A673 (cell line): ENCODE measurements around the gene RAPGEF2. TPM values are rescaled to one million over a fixed set of nuclear protein-coding genes. Genes with fewer than 3 reads are reported as not detected.
"Not testable (repeated sequence)": the region's sequence is repeated elsewhere in the genome, so short reads cannot be mapped to it uniquely, and the experiment has no call there.

Experiments used
- BruUV-seq: library from RNA; stranded (reverse); fragments of 400-500 nt; replicated peaks from 2 replicates; lab custom pipeline; 2021; lab: Mats Ljungman, UMichigan
- CTCF ChIA-PET: fragments of 300-600 bp; sonication (Branson Sonifier 250); formaldehyde crosslinking; loops from one replicate; lab custom pipeline; 2022; ENCODE audit warnings: antibody characterized with exemption; lab: Charles Lee
- POLR2A ChIA-PET: fragments of 300-600 bp; sonication (Branson Sonifier 250); formaldehyde crosslinking; loops from one replicate; lab custom pipeline; 2022; ENCODE audit warnings: antibody characterized with exemption; ENCODE audit not compliant: low non-redundant PET; lab: Charles Lee
- DNase-seq: peaks from one replicate; pipeline ENCODE4 v3.0.0-alpha.2; 2015; ENCODE audit warnings: low spot score
- H3K27ac ChIP-seq: fragments of 200-600 bp; sonication (generic); 2 replicates; pipeline ENCODE4 v1.5.1; 2016; ENCODE audit warnings: mixed run types, low read depth, mild to moderate bottlenecking, mixed read lengths, antibody characterized with exemption, low read length; ENCODE audit not compliant: poor library complexity, severe bottlenecking
- H3K27me3 ChIP-seq: fragments of 200-600 bp; sonication (generic); replicated peaks from 2 replicates; pipeline ENCODE4 v1.6.1; 2017; ENCODE audit warnings: mixed run types, low read depth, mild to moderate bottlenecking, mixed read lengths, antibody characterized with exemption, low read length; ENCODE audit not compliant: insufficient read depth, poor library complexity
- H3K36me3 ChIP-seq: fragments of 200-600 bp; sonication (generic); 2 replicates; pipeline ENCODE4 v1.6.1; 2016; ENCODE audit warnings: mixed run types, mild to moderate bottlenecking, mixed read lengths, antibody characterized with exemption, low read length; ENCODE audit not compliant: insufficient read depth, poor library complexity, severe bottlenecking
- H3K4me1 ChIP-seq: fragments of 200-600 bp; sonication (generic); 2 replicates; pipeline ENCODE4 v1.6.1; 2017; ENCODE audit warnings: mixed run types, mild to moderate bottlenecking, mixed read lengths, antibody characterized with exemption, low read length; ENCODE audit not compliant: insufficient read depth, poor library complexity, severe bottlenecking
- H3K4me3 ChIP-seq: fragments of 200-600 bp; sonication (generic); 2 replicates; pipeline ENCODE4 v1.5.1; 2016; ENCODE audit warnings: low read depth, mixed run types, mild to moderate bottlenecking, mixed read lengths, low read length; ENCODE audit not compliant: poor library complexity, severe bottlenecking
- H3K9me3 ChIP-seq: fragments of 200-600 bp; sonication (generic); 2 replicates; pipeline ENCODE4 v1.6.1; 2016; ENCODE audit warnings: mixed run types, low read depth, mild to moderate bottlenecking, mixed read lengths, antibody characterized with exemption, low read length; ENCODE audit not compliant: poor library complexity, severe bottlenecking
- EZH2 ChIP-seq: fragments of 200-600 bp; sonication (generic); IDR thresholded peaks from 2 replicates; pipeline ENCODE4 v1.6.1; 2017; ENCODE audit warnings: borderline replicate concordance, low read depth, mild to moderate bottlenecking, mixed read lengths, antibody characterized with exemption, low read length; ENCODE audit not compliant: poor library complexity, severe bottlenecking
- intact Hi-C: fragments of 100-400 bp; cut with micrococcal nuclease; formaldehyde crosslinking; loops from one replicate; pipeline ENCODE4 v1.10.0; 2022; ENCODE audit not compliant: unreplicated experiment
- total RNA-seq: library from RNA; stranded (reverse); gene quantifications from 2 replicates; pipeline ENCODE4 v1.2.3, GENCODE V29; 2021
- TF ChIP-seq, protein P1 (sequence below): fragments of 300-800, 200-600 bp; sonication (generic); conservative IDR thresholded peaks from 2 replicates; pipeline ENCODE4 v1.5.1; 2017; ENCODE audit warnings: low read depth, mild to moderate bottlenecking, antibody characterized with exemption, low read length, moderate library complexity, mixed read lengths

RAPGEF2 gene
- total RNA-seq, 1 experiment from 2014 or later, result 31.9 TPM

DNA sequence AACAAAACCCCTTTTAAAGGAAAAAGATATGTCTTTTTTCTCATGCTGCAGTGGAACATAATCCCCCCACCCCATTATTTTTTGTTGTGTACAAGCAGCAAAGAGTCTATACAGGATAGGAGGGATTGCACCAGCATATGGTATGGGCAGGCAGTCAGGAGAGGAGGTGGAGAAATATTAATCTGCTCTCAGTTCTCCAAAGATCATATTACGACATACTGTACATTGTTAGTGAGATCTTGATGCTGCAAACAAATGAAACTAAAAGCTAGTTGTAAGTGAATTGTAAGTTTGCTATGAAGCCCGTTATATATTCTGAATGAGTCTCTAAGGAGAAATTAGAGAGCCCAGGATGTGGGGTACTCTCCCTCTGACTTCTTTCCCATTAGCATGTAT is 75.3 kb downstream of the RAPGEF2 start:
- Histone ChIP-seq H3K36me3 (no peaks in the 10 kb centered on the region), H3K27ac (no peak overlapping the region), H3K4me3 (no peak overlapping the region), H3K9me3 (no peaks in the 10 kb centered on the region), H3K4me1 (peaks cover 45% of the 10 kb centered on the region), H3K27me3 (no peaks in the 10 kb centered on the region)
- intact Hi-C loops, result loop anchor here (5.0 kb wide), 2 partner anchors 156 to 181 kb away; no protein-coding TSS in a partner anchor
- TF ChIP-seq, protein P1, sequence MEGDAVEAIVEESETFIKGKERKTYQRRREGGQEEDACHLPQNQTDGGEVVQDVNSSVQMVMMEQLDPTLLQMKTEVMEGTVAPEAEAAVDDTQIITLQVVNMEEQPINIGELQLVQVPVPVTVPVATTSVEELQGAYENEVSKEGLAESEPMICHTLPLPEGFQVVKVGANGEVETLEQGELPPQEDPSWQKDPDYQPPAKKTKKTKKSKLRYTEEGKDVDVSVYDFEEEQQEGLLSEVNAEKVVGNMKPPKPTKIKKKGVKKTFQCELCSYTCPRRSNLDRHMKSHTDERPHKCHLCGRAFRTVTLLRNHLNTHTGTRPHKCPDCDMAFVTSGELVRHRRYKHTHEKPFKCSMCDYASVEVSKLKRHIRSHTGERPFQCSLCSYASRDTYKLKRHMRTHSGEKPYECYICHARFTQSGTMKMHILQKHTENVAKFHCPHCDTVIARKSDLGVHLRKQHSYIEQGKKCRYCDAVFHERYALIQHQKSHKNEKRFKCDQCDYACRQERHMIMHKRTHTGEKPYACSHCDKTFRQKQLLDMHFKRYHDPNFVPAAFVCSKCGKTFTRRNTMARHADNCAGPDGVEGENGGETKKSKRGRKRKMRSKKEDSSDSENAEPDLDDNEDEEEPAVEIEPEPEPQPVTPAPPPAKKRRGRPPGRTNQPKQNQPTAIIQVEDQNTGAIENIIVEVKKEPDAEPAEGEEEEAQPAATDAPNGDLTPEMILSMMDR, result no peak
- TF ChIP-seq EZH2, result no peak
- CTCF ChIA-PET, result interaction anchor here (0.7 kb wide), 1 partner anchor 160 kb away, joined by 5 read pairs; no protein-coding TSS in a partner anchor
- peak; percentile 42 for DNase-seq
- POLR2A ChIA-PET, result interaction anchor here (0.6 kb wide), 1 partner anchor 53 kb away, joined by 9 read pairs; no protein-coding TSS in a partner anchor
- no TSS peak for BruUV-seq

DNA sequence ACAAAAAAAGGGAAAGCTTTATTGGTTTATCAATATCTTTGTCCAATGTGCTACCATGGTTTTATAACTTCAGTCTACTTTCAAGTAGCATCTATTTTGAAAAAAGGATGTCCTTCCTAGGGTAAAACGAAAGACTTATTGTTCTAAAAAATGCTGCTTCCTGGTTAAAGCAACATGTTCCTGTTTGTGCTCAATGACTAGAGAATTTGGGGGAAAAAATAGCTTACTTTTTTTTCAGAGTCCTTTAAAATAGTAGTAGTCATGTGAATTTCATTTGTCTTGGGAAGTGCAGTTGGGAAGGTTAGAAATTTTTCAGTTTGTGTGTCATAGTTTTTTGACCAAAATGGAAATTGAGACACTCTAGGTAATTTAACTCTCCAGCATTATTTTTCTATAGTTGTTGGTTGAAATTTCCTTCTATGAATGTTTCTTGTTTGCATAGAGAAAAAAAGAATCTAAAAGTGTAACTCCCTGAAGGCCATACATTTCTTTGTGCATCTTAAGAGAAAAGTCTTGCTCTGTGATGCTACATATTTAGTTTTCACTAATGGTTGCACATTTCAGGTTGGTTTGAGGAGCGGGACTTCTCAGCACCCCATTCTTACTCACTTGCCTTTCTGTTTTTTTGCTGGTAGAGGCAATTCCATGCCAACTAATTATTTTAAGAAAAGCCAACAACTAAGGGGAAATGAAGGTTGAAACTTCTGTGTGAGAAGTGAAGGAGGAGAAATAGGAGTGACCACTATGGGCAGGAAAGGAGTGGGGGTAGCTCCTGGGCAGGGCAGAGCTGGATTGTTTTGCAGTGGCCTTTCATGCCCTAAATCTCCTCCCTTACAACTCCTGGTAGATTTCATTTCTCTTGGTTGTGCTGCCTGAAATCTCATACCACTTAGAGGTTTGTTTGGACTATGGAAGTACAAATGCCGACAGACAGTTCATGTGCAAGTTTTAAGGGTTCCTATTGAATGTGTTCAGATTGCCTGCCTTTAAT is 76.4 kb downstream of the RAPGEF2 start:
- H3K27me3 ChIP-seq, result no peaks in the 10 kb centered on the region
- no TSS peak for BruUV-seq
- ChIA-PET POLR2A (no interaction called here), CTCF (interaction anchor here (0.7 kb wide), 1 partner anchor 161 kb away, joined by 5 read pairs; no protein-coding TSS in a partner anchor)
- intact Hi-C loops, result loop anchor here (5.0 kb wide), 2 partner anchors 157 to 182 kb away; no protein-coding TSS in a partner anchor
- TF ChIP-seq, protein P1, result no peak
- no peak for TF ChIP-seq EZH2
- no peak for DNase-seq
- H3K9me3 ChIP-seq, result no peaks in the 10 kb centered on the region
- H3K36me3 ChIP-seq, result no peaks in the 10 kb centered on the region
- H3K27ac ChIP-seq, result no peak overlapping the region
- peaks cover 38% of the 10 kb centered on the region for H3K4me1 ChIP-seq
- no peak overlapping the region for H3K4me3 ChIP-seq

DNA sequence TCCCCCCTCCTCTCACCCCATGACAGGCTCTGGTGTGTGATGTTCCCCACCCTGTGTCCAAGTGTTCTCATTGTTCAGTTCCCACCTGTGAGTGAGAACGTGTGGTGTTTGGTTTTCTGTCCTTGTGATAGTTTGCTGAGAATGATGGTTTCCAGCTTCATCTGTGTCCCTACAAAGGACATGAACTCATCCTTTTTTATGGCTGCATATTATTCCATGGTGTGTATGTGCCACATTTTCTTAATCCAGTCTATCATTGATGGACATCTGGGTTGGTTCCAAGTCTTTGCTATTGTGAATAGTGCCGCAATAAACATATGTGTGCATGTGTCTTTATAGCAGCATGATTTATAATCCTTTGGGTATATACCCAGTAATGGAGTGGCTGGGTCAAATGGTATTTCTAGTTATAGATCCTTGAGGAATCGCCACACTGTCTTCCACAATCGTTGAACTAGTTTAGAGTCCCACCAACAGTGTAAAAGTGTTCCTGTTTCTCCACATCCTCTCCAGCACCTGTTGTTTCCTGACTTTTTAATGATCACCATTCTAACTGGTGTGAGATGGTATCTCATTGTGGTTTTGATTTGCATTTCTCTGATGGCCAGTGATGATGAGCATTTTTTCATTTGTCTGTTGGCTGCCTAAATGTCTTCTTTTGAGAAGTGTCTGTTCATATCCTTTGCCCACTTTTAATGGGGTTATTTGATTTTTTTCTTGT is 81.2 kb downstream of the RAPGEF2 start:
- H3K9me3 ChIP-seq, BruUV-seq, CTCF ChIA-PET, H3K27me3 ChIP-seq, POLR2A ChIA-PET, H3K36me3 ChIP-seq, DNase-seq, intact Hi-C loops, H3K4me3 ChIP-seq, H3K27ac ChIP-seq: not testable (repeated sequence)
- H3K4me1 ChIP-seq, result peaks cover 12% of the 10 kb centered on the region
